Cardiac septum (tissue), 1 donor: ENCODE measurements around the gene PLEK. TPM values are rescaled to one million over a fixed set of nuclear protein-coding genes. Genes with fewer than 3 reads are reported as not detected.
"Not testable (repeated sequence)": the region's sequence is repeated elsewhere in the genome, so short reads cannot be mapped to it uniquely, and the experiment has no call there.

Source experiments
- DNase-seq: peaks from one replicate; pipeline ENCODE4 v3.0.0-alpha.2; 2020; ENCODE audit warnings: low spot score
- intact Hi-C: fragments of 100-400 bp; cut with DNase I; formaldehyde crosslinking; loops from one replicate; pipeline ENCODE4 v1.14.0; 2022
- total RNA-seq: library from RNA; stranded (reverse); fragmentation: NEBNext Ultra II Directional; extraction: Animal tissue kit (Norgen Biotek cat#: 25700); gene quantifications from one replicate; pipeline ENCODE4 v1.2.1, GENCODE V29; 2021
- donor health status: DM: no; HTN: no; CAD: no.

PLEK gene
- total RNA-seq, 1 donor from 2014 or later: 3.7 TPM

GRCh38 chr2:68431316-68431972, 66.4 kb downstream of the PLEK start:
- intact Hi-C loops: no loop called here
- no peak for DNase-seq

- intact Hi-C loops: no loop called here
- DNase-seq: no peak
Measured at GRCh38 chr2:68432696-68433658, 67.9 kb downstream of the PLEK start.

GRCh38 chr2:68434981-68435380, 69.9 kb downstream of the PLEK start:
- intact Hi-C loops: no loop called here
- no peak for DNase-seq

- intact Hi-C loops: no loop called here
Measured at GRCh38 chr2:68435615-68436014, 70.5 kb downstream of the PLEK start.

GRCh38 chr2:68436270-68436669, 71.2 kb downstream of the PLEK start:
- no peak for DNase-seq
- intact Hi-C loops: no loop called here

More at GRCh38 chr2:68435615-68436014, 70.5 kb downstream of the PLEK start:
- DNase-seq: no peak

- intact Hi-C loops: no loop called here
- no peak for DNase-seq
Measured at GRCh38 chr2:68438455-68439303, 73.6 kb downstream of the PLEK start.

- peak; percentile 88 for DNase-seq
- intact Hi-C loops: loop anchor here (2.0 to 10.0 kb wide), 4 partner anchors 79 to 319 kb away; no protein-coding TSS in a partner anchor
Measured at GRCh38 chr2:68441179-68441993, 76.3 kb downstream of the PLEK start.

GRCh38 chr2:68441994-68442322, 76.9 kb downstream of the PLEK start:
- DNase-seq: no peak
- intact Hi-C loops: loop anchor here (2.0 to 10.0 kb wide), 4 partner anchors 79 to 319 kb away; no protein-coding TSS in a partner anchor

GRCh38 chr2:68446425-68446824, 81.3 kb downstream of the PLEK start:
- intact Hi-C loops: loop anchor here (10.0 kb wide), 2 partner anchors 162 to 252 kb away; no protein-coding TSS in a partner anchor
- DNase-seq: not testable (repeated sequence)

Other genes starting within 250 kb of the PLEK start
- 10.8 TPM for gene PNO1, start 207.4 kb upstream of the PLEK start, total RNA-seq
- 33.4 TPM for gene PPP3R1, start 112.8 kb upstream of the PLEK start, total RNA-seq
- gene CNRIP1, start 45.3 kb upstream of the PLEK start, total RNA-seq: 10.1 TPM
- 0.92 TPM for gene FBXO48, start 102.0 kb downstream of the PLEK start, total RNA-seq
- 6.5 TPM for gene APLF, start 102.3 kb downstream of the PLEK start, total RNA-seq